PC-9 (cell line): Measurements from ENCODE around the gene GBP1. TPM values are rescaled to one million over a fixed set of nuclear protein-coding genes. Genes with fewer than 3 reads are reported as not detected.
"Not testable (repeated sequence)": the region's sequence is repeated elsewhere in the genome, so short reads cannot be mapped to it uniquely, and the experiment has no call there.

Experiments used
- BruUV-seq: library from RNA; stranded (reverse); fragments of 400-500 nt; replicated peaks from 2 replicates; lab custom pipeline; 2021; lab: Mats Ljungman, UMichigan
- CTCF ChIA-PET: fragments of 300-600 bp; sonication (Branson Sonifier 250); formaldehyde crosslinking; loops from one replicate; lab custom pipeline; 2022; ENCODE audit warnings: antibody characterized with exemption; lab: Charles Lee
- POLR2A ChIA-PET: fragments of 300-600 bp; sonication (Branson Sonifier 250); formaldehyde crosslinking; loops from one replicate; lab custom pipeline; 2022; ENCODE audit warnings: antibody characterized with exemption; ENCODE audit not compliant: unreplicated experiment; lab: Charles Lee
- DNase-seq, 2 experiments: peaks; one replicate each; pipeline versions ENCODE4 v3.0.0 to v3.0.0-alpha.2; 2015 to 2022; ENCODE audit warnings: mixed read lengths in 1 of 2
- H2AFZ ChIP-seq: fragments of 200-600 bp; sonication (generic); 2 replicates; pipeline ENCODE4 v1.8.1; 2017; ENCODE audit warnings: antibody characterized with exemption
- H3F3A ChIP-seq: fragments of 200-600 bp; sonication (generic); 2 replicates; pipeline ENCODE4 v1.8.1; 2017; ENCODE audit warnings: antibody characterized with exemption, mild to moderate bottlenecking, low read depth; ENCODE audit not compliant: insufficient read depth
- H3K27ac ChIP-seq: fragments of 200-600 bp; sonication (generic); 2 replicates; pipeline ENCODE4 v1.6.1; 2016; ENCODE audit warnings: mixed run types
- H3K27me3 ChIP-seq: fragments of 200-600 bp; sonication (generic); 2 replicates; pipeline ENCODE4 v1.6.1; 2016; ENCODE audit warnings: low read depth, mixed run types; ENCODE audit not compliant: insufficient read depth
- H3K36me3 ChIP-seq: fragments of 200-600 bp; sonication (generic); 2 replicates; pipeline ENCODE4 v1.6.1; 2016; ENCODE audit warnings: low read depth, mixed run types
- H3K4me1 ChIP-seq: fragments of 200-600 bp; sonication (generic); replicated peaks from 2 replicates; pipeline ENCODE4 v1.6.1; 2016; ENCODE audit warnings: mixed run types; ENCODE audit not compliant: insufficient read depth
- H3K4me2 ChIP-seq: fragments of 200-600 bp; sonication (generic); 2 replicates; pipeline ENCODE4 v1.6.1; 2017; ENCODE audit warnings: mixed run types
- H3K4me3 ChIP-seq: fragments of 200-600 bp; sonication (generic); 2 replicates; pipeline ENCODE4 v1.6.1; 2016; ENCODE audit warnings: mixed run types
- H3K79me2 ChIP-seq: fragments of 200-600 bp; sonication (generic); 2 replicates; pipeline ENCODE4 v1.6.1; 2017; ENCODE audit warnings: low read depth, mixed run types
- H3K9me2 ChIP-seq: fragments of 200-600 bp; sonication (generic); 2 replicates; pipeline ENCODE4 v1.8.1; 2017; ENCODE audit warnings: mild to moderate bottlenecking; ENCODE audit not compliant: insufficient read depth
- H3K9me3 ChIP-seq: fragments of 200-600 bp; sonication (generic); 2 replicates; pipeline ENCODE4 v1.8.1; 2016; ENCODE audit warnings: low read depth; ENCODE audit not compliant: insufficient read depth
- H4K20me1 ChIP-seq: fragments of 200-600 bp; sonication (generic); 2 replicates; pipeline ENCODE4 v1.8.1; 2017; ENCODE audit not compliant: insufficient read depth
- CTCF ChIP-seq: fragments of 200-600 bp; sonication (generic); conservative IDR thresholded peaks from 2 replicates; pipeline ENCODE4 v1.6.1; 2017; ENCODE audit warnings: mixed run types, antibody characterized with exemption, mild to moderate bottlenecking, moderate library complexity
- EZH2 ChIP-seq: fragments of 200-600 bp; sonication (generic); IDR thresholded peaks from 2 replicates; pipeline ENCODE4 v1.8.0; 2017; ENCODE audit warnings: antibody characterized with exemption, low read depth
- intact Hi-C: fragments of 100-400 bp; cut with micrococcal nuclease; formaldehyde crosslinking; loops from one replicate; pipeline ENCODE4 v1.10.0; 2022; ENCODE audit not compliant: unreplicated experiment
- total RNA-seq: library from RNA; stranded (reverse); gene quantifications from 2 replicates; pipeline ENCODE4 v1.2.3, GENCODE V29; 2021

GBP1 gene
- total RNA-seq, 1 experiment from 2014 or later: 7.3 TPM

GRCh38 chr1:89047734-89048133 is 17.3 kb downstream of the GBP1 start:
- Histone ChIP-seq H3K9me3 (peaks cover 5% of the 10 kb centered on the region; the same call in 1 of the 2 replicates), H4K20me1 (no peaks in the 10 kb centered on the region), H3K4me1 (no peaks in the 10 kb centered on the region), H3K4me2 (no peak overlapping the region), H3K27me3 (no peaks in the 10 kb centered on the region), H3K27ac (no peak overlapping the region), H3K36me3 (no peaks in the 10 kb centered on the region), H3K4me3 (no peak overlapping the region), H3K9me2 (no peaks in the 10 kb centered on the region), H3K79me2 (no peaks in the 10 kb centered on the region), H2AFZ (no peak overlapping the region), H3F3A (no peaks in the 10 kb centered on the region; the same call in 1 of the 2 replicates)
- ChIA-PET CTCF (no interaction called here), POLR2A (no interaction called here)
- intact Hi-C loops: no loop called here
- no peak for TF ChIP-seq EZH2
- no peak for DNase-seq
- BruUV-seq: no TSS peak

GRCh38 chr1:89046318-89047183 is 18.5 kb downstream of the GBP1 start:
- H3K9me2 ChIP-seq, H3K27ac ChIP-seq, BruUV-seq, H3K79me2 ChIP-seq, H3K4me2 ChIP-seq, H3F3A ChIP-seq, intact Hi-C loops, H4K20me1 ChIP-seq, H3K36me3 ChIP-seq, POLR2A ChIA-PET, H3K27me3 ChIP-seq, H3K4me3 ChIP-seq, H3K4me1 ChIP-seq, CTCF ChIA-PET, H2AFZ ChIP-seq, DNase-seq: not testable (repeated sequence)
- peaks cover 12% of the 10 kb centered on the region for H3K9me3 ChIP-seq

- Histone ChIP-seq H4K20me1 (no peaks in the 10 kb centered on the region), H3F3A (no peaks in the 10 kb centered on the region; the same call in 1 of the 2 replicates), H3K4me3 (no peak overlapping the region), H3K79me2 (no peaks in the 10 kb centered on the region), H3K27me3 (no peaks in the 10 kb centered on the region), H3K4me1 (no peaks in the 10 kb centered on the region), H3K9me3 (peaks cover 12% of the 10 kb centered on the region), H3K4me2 (no peak overlapping the region), H3K27ac (no peak overlapping the region), H3K9me2 (no peaks in the 10 kb centered on the region), H3K36me3 (no peaks in the 10 kb centered on the region), H2AFZ (no peak overlapping the region)
- POLR2A ChIA-PET: no interaction called here
- DNase-seq: no peak
- CTCF ChIA-PET: no interaction called here
- intact Hi-C loops: no loop called here
- TF ChIP-seq CTCF (no peak), EZH2 (no peak)
- BruUV-seq: no TSS peak
Measured at GRCh38 chr1:89044970-89045721, 19.9 kb downstream of the GBP1 start.

GRCh38 chr1:89043940-89044339 is 21.1 kb downstream of the GBP1 start:
- no peak overlapping the region for H3K27ac ChIP-seq
- no peak overlapping the region for H3K4me2 ChIP-seq
- H4K20me1 ChIP-seq: no peaks in the 10 kb centered on the region
- no peak for DNase-seq
- H3K9me2 ChIP-seq: no peaks in the 10 kb centered on the region
- no peak overlapping the region for H3K4me3 ChIP-seq
- H3F3A ChIP-seq: no peaks in the 10 kb centered on the region; the same call in 1 of the 2 replicates
- CTCF ChIA-PET: no interaction called here
- no peaks in the 10 kb centered on the region for H3K79me2 ChIP-seq
- no peak overlapping the region for H2AFZ ChIP-seq
- BruUV-seq: no TSS peak
- POLR2A ChIA-PET: no interaction called here
- no peaks in the 10 kb centered on the region for H3K27me3 ChIP-seq
- no peaks in the 10 kb centered on the region for H3K4me1 ChIP-seq
- intact Hi-C loops: no loop called here
- H3K36me3 ChIP-seq: no peaks in the 10 kb centered on the region
- H3K9me3 ChIP-seq: peaks cover 12% of the 10 kb centered on the region
- TF ChIP-seq EZH2 (no peak), CTCF (no peak)
